GM18499 (cell line): Measurements from ENCODE around the gene PPL.

Experiments
- ATAC-seq: cut with Tn5 transposase; IDR thresholded peaks from one replicate; pipeline ENCODE4 v1.9.1; 2021; ENCODE audit warnings: moderate number of reproducible peaks; ENCODE audit not compliant: insufficient read depth, unreplicated experiment

The PPL gene

DNA sequence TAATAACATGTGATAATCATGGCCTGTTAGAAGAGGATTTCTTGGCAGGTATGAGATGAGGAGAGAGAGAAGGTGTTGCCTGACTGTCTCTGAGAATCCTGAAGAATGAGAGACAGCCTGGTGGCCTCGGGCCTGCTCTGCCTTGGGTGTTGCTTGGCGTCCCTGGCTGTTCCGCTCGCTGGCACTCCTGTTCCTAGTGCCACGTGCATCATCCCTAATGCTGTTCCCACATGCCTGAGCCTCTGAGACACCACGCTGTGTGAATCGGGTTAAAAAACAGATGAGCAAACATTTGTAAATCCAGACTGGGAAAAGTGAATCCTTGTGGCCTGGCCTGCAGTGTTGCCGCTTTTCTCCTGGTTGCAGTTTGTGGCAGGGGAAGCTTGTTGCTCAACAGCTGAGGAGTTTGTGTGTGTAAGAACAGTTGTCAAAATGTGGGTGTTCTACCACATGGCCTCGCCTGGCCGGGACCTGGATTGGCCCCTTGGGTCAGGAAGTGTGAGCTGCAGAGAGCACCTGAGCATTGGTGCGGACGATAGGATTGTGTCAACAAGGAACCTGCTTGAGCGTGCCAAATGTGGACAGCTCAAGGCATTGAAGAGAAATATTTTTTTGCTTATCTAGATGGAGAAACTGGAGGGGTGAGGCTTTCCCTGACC lies 67.7 kb downstream of the PPL start:
- ATAC-seq, result no peak

DNA sequence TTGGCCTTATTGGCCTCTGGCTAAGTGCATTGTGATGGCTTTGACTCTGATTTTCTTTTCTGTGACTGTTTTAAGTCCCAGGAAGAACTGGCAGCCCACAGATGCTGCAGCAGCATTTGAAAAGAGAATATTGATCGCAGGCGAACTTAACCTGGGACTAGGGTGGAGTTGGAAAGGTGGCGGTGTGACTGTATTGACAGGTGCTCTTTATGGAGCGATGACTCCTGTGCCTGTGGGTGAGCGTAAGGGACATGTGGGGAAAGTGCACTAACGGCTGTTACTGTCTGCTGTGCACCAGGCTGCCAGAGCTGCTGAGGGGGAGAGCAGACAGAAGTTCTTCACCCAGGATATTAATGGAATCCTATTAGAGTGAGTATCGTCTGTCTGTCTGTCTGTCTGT lies 68.4 kb downstream of the PPL start:
- no peak for ATAC-seq

DNA sequence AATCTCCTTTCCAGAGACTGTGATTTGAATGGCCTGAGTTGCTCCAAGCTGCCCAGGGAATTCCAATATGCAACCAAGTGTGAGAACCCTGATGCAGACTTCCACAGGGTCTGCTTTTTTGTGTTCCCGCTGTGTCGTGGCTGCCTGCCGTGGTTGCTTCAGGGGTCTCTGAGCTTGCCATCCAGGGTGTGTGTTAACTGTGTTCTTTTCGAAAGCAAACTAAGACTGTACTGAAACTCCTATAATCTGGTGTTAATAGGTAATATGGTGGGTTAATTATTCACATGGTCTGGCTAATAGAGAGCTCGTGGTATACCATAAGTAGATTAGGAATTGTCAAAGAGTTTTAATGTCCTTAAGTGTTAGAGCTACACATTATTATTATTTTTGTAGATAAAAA lies 68.9 kb downstream of the PPL start:
- no peak for ATAC-seq

DNA sequence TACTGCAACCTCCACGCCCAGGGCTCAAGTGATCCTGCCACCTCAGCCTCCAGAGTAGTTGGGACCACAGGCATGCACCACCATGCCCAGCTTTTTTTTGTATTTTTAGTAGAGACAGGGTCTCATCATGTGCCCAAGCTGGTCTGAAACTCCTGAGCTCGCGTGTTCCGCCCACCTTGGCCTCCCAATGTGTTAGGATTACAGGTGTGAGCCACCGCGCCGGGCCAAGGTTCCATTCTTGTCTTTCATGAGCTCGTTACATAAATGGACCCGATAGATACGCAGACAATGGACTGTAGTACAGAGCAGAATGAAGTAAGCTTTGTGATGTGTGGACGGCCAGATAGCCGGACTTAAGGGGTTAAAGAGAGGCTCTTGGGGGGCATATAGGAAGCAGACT lies 70.4 kb downstream of the PPL start:
- ATAC-seq, result no peak

DNA sequence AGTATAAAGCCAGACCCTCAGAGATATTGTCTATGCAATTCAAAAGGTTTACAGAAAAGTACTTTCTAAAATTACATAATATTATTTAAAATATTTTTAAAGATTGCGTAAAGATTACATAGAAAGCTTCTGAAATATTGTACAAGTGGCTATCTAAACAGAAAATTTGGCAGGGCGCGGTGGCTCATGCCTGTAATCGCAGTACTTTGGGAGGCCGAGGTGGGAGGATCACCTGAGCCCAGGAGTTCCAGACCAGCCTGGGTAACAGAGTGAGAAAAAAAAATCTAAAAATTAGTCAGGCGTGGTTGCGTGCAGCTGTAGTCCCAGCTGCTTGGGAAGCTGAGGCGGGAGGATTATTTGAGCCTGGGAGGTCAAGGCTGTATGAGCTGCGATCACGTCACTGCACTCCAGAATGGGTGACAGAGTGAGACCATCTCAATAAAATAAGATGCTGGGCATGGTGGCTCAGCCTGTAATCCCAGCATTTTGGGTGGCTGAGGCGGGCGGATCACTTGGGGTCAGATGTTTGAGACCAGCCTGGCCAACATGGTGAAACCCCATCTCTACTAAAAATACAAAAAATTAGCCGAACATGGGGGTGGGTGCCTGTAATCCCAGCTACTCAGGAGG lies 71.6 kb downstream of the PPL start:
- no peak for ATAC-seq

DNA sequence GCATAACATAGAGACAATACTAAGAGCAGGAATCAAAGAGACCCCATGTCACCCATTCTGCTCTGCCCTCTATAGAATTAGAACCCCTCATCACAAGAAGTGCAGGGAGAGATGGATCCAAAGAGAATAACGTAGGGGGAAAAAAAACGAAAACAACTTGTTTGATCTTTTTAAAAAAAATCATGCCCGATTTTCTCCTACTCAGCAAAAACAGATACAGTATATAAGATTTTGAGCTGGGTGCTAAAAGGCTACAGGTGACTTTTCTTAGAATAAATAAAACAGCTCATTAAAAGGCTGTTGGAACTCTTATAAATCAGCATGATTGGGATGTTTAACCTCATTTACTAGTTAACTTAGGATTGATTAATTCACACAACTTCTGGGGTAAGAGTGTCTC lies 72.2 kb downstream of the PPL start:
- ATAC-seq, result no peak

DNA sequence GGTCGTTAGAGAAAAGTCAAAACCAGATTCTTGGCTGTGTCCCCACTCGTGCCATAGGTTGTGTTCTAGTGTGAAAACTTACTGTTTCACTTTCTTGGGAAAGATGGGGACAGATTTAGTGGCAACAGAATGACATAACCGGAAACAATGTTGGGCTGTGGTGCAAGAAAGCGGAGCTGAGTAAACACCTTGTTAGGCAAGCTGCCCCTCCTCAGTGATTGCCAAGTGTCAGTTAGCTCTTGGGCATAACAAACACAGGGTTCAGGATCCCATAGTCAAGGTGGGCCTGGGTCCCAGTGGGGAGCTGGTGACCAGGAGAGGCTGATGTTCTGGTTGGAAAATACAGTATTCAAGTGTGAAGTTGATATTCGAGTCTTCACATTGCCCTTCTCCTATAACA lies 74.3 kb downstream of the PPL start:
- ATAC-seq, result no peak

DNA sequence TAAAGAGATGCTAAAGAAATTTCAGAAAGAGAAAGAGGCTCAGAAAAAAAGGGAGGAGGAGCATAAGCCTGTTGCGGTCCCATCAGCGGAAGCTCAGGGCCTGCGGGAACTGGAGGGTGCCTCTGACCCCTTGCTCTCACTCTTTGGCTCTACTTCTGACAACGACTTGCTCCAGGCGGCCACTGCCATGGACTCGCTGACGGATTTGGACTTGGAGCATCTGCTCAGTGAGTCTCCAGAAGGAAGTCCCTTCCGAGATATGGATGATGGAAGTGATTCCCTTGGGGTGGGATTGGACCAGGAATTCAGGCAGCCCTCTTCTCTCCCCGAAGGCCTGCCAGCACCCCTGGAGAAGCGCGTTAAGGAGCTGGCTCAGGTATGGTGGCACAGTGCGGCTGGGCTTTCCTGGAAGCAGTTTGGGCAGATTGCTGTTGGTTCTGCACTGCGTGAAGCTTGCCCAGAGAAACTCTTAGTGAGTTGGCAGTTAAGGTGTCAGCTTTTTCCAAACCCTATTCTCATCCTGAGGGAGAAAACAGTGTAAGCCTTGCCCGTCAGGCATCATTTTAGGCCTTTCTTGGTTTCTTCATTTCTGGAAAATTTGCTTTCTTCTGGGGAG lies 76.1 kb downstream of the PPL start:
- no peak for ATAC-seq

DNA sequence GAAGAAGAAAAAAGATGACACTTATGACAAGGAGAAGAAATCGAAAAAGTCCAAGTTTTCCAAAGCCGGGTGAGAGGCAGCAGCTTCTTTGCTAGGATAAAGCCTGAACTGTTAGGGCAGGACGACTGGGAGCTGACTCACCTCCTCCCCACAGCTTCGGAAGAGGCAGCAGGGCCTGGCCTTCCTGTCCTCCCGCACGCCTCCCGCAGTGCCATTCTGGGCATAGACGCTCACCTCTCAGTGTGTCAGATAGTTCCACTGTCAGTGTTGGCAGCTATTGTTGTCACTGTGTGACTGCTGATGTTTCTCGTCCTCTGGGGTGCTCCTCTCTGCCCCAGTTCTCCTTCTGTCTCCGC lies 77.1 kb downstream of the PPL start:
- no peak for ATAC-seq

DNA sequence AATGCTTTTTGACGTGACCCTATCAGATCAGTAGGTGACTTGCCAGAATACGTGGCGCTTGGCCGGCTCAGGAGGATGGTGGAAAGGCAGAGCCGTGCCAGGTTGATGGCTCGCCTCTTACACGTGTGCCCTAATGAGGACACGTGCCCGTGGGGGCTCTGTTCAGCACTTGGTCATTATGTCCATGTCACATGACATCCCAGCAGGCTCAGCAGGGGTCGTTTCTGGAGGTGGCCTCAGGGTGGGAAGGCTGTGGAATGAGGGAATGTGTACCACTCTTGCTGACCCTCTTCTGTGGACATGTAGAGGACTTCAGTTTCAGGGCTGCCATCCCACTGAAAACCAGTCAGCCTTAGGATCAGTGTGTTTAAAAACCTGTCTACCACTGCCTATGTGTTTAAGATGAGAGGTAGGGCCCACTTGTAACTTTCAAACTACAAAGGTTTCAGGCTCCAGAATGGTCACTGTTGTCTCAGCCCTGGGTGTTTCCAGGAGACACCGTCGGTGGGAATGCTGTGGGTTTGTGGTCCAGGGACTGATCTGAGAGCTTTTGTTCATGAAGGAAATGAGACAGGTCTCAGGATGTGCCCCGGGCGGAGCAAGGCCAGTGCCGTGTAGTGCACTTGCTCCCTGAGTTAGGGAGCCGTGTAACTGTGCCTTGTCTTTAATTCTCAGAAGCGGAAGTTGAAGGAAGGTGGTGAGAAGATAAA lies 77.6 kb downstream of the PPL start:
- ATAC-seq, result no peak

DNA sequence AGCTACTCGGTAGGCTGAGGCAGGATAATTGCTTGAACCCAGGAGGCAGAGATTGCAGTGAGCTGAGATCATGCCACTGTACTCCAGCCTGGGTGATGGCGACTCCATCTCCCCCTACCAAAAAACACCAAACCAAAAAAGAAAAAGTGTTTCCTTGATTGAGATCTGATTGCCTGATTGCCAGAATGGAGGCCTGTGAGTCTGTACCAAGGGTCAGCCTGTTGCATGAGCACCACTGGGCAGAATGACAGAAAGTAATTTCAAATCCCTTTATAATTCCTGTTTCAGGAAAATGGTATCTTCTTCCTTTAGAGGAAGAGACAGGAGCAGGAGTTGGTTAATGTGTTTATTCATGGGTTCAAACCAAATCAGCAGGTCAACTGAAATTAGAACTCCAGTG lies 81.1 kb downstream of the PPL start:
- no peak for ATAC-seq

DNA sequence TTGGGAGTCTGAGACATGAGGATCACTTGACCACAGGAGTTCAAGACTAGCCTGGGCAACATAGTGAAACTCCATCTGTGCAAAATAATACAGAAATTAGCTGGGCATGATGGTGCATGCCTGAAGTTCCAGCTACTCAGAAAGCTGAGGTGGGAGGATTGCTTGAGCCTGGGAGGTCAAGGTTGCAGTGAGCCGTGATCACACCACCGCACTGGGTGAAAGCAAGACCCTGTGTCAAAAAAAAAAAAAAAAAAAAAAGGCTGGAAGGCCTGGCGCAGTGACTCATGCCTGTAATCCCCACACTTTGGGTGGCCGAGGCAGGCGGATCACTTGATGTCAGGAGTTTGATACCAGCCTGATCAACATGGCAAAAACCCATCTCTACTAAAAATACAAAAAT lies 81.6 kb downstream of the PPL start:
- no peak for ATAC-seq

DNA sequence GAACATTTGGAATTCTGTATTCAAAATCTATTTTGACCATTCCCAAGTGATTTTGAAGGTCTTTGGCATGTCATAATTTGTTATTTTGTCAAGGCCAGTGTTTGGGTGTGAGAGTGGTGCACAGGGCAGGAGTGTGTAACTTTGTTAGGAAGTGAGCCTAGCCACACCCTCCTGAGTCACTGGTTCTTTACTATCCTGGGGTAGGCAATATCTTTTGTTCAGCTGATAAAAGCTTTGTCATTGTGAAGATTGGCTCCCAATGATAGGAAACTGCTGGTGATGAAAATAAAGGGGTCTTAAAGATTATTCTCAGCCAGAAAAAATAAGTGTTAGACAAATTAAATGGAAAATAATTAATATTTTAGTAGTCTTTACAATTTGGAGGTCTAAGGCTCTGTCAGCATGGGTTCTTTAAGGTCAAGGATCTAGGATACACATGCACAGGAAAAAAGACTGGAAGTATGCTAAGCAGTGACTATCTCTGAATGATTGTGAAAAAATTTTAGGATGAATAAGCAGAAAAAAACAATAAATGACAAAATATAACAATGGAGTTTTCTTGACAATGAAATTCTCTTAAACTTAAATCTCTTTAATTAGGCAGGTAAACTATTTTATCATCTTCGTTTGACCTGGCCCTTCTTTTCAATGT lies 84.6 kb downstream of the PPL start:
- no peak for ATAC-seq

DNA sequence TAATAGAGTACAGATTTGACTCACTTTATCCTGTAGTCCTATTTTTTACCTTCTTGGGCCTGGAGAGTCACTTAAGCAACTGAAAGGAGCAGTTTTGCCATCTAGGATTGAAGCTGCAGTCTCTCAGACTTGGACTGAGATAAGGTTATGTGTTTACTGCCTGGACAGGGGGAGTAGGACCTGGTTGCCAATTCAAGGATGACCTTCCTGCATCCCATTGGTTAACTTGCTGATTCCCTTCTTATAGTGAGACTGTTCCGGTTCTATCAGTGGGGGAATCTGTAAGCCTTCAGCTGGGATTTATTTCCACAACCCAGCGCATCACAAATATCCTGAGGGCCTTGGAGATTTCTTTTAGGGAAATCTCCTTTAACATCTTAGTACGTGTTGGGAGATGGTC lies 86.7 kb downstream of the PPL start:
- ATAC-seq, result no peak

DNA sequence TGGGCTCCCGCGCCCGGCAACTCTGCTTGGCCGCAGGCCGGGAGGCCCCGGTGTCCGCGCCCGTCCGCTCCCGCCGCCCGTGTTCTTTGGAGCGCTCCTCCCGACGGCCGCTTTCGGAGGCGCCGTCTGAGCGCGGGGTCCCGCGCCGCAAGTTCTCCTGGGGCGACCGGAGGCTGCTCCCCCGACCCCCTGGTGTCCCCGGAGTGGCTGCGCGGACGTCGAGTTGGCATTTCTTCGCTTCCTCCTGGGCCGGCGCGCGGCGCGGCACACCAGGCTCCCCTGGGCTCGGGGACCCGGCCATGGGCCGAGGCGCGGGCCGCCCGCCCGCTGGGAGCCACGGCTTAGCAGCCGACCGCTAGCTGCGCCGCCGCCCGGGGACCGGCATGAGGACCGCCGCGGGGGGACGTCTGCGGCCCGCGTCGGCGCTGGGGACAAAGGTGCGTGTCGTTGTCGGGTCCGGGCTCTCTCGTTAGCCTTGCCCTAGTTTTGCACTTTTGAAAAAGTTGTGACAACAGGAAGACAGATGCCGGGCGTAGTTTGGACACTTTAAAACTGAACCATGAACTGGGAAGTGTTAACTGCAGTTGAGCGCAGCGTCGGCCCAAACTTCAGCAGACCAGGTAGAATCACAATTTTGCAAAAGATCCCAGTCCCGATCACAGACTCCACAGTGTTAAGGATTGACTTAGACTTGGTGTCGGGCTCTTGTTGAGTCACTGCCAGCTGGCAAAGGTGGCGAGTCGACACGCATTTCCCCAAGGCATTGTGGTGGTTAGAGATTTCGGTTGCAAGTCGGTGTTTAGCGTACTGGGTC lies 89.0 kb downstream of the PPL start:
- peak; percentile 2 for ATAC-seq

DNA sequence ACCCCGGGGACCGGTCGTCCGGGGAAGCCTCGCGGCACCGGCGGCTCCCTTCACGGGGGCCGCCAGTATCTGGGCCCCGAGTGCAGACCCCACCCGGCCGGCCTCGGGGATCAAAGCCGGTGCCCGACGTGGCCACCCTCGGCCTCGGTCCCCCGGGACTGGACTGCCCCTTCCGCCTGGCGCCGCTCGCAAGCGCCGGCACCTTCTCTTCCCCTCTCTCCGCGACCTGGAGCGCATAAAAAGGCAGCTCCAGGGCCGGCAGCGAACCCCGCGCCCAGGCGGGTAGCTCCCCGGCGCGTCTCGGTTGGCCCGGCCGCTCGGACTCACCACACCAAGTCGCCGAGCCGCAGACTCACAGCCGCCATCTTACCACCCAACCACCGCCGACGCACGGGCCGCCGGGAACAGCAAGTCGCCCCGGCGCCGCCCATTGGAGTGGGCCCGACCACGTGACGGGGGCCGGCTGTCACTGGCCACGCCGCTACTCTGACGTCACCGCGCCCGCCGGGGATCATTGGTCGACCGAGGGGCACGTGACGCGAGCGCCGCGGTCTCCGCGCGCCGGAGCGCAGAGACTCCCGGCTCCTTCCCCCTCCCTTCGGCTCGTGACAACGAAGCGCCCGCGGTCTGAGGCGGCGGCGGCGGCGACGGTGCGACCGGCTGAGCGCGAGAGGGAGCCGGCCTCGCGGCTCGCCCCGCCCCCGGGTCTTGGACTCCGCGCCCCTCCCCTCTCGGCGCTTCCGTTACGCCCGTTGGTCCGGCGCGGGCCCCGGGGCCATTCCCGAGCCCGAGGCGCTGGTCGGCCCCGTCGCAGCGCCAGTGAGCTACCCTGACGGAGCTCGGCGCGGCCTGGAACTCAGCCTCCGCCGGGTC lies 89.8 kb downstream of the PPL start, which contains the start of the genes GLYR1 and UBN1:
GLYR1 (minus strand) TSS at position 388 of the 873 bp plus-strand sequence; CDS start at position 365, 23 bp downstream.
UBN1 (plus strand) TSS at position 581 of the 873 bp plus-strand sequence. CDS start 5,437 bp downstream, outside the sequence.
- peak; percentile 63 for ATAC-seq

DNA sequence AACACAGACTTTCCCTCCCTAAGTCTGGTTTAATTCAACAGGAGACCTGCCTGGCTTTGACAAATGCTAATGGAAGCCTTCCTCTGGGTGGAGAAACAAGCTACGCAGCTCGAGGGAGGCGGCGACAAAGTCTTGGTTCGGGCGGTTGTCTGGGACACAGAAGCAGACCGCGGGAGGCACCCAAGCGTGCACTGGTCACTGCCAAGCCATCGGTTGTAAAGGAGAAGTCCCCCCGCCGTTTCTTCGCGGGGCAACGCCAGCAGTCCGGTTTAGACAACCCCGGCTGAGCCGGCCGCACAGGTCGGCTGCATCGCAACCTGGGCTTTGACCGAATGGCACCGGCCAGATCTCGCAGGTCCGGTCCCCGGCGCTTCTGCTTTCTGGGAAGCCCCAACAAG lies 90.4 kb downstream of the PPL start:
- ATAC-seq, result no peak

DNA sequence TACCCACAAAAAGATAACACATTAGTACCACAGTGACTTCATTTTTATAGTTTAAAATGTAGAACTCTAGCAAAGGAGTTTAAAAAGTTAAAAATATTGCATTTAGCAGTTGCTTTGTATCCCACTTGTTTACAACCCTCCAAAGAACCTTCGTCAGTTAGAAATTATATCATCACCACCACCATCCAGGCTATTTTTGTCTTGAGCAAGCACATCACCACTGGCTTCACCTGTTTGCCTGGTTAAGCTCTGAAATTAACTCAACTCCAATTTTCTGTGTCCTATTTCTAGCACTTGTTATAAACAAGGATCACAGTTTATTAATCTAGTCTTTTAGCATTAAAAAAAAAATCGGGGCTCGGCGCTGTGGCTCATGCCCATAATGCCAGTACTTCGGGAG lies 96.0 kb downstream of the PPL start:
- ATAC-seq, result no peak

DNA sequence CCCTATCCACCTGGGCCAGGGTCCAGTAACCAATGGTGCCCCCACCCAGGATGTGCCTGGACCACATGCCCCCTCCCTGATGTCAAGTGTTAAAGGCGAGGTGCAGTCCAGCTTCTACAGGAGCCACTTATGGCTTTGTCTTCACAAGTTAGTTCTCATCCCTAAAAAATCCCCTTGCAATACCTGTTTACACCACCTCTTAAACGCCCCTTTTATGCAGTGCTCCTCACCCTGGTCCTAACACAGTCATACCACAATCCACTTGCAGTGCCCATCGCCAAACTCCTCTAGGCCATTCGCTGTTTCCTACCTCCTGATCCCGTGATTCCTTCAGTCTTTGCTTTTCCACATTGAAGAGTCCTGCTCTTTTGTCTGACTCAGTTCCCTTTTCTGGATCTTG lies 97.0 kb downstream of the PPL start:
- ATAC-seq, result no peak
